Activated T-cell treated with anti-CD3 and anti-CD28 coated beads, Interleukin-2, amount 50 U/mL, for 24 hours (primary cell): ENCODE results near the gene DCTN3.

ENCODE experiments used
- DNase-seq: peaks from one replicate; pipeline ENCODE4 v3.0.0-alpha.2; 2020
- H3K27ac Mint-ChIP-seq: 2 replicates; pipeline ENCODE4 v1.8.0; 2020; ENCODE audit warnings: mild to moderate bottlenecking, mixed read lengths
- H3K27me3 Mint-ChIP-seq: 2 replicates; pipeline ENCODE4 v1.8.0; 2020; ENCODE audit warnings: mixed read lengths
- H3K36me3 Mint-ChIP-seq: 2 replicates; pipeline ENCODE4 v1.8.0; 2020; ENCODE audit warnings: low read depth, mixed read lengths
- H3K4me1 Mint-ChIP-seq: 2 replicates; pipeline ENCODE4 v1.8.0; 2020; ENCODE audit warnings: low read depth, mixed read lengths
- H3K4me3 Mint-ChIP-seq: 2 replicates; pipeline ENCODE4 v1.8.0; 2020; ENCODE audit warnings: mild to moderate bottlenecking, moderate library complexity, mixed read lengths
- H3K9me3 Mint-ChIP-seq: 2 replicates; pipeline ENCODE4 v1.8.0; 2020; ENCODE audit warnings: mixed read lengths

The DCTN3 gene

DNA sequence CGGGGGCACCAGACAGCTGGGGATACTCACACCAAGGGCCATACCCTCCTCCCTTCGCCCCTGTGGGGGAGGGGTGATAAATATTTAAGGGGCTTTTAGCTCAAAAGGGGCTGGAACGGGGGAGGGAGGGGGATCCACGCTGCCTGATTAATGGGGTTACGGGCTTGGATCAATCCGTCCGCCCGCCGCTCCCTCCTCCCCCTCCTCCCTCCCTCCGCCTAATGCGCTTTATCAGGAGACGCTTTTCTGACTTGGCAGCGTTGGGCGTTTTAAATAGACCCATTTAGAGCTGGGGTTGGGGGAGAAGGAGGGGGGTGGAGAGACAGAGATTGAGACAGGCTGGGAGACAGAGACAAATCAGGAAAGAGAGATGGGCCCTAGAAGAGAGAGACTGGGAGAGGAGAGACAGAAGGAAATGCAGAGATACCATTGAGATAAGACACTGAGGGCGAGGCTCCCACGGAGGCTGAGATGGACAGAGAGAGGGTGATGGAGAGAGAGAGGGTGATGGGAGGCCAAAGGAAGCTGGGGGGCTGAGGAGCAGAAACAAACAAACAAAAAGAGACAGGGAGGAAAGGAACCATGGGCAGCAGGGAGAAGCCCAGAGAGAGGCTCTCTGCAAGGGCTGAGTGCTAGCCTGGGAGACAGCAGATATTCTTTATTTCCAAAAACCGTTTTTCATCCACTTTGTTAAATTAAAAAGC lies 41.0 kb downstream of the DCTN3 start:
- DNase-seq: no peak
- Mint-ChIP-seq H3K4me1 (peaks cover 8% of the 10 kb centered on the region), H3K27me3 (peaks cover 85% of the 10 kb centered on the region), H3K27ac (no peak overlapping the region), H3K9me3 (no peaks in the 10 kb centered on the region), H3K36me3 (no peaks in the 10 kb centered on the region), H3K4me3 (no peak overlapping the region)

DNA sequence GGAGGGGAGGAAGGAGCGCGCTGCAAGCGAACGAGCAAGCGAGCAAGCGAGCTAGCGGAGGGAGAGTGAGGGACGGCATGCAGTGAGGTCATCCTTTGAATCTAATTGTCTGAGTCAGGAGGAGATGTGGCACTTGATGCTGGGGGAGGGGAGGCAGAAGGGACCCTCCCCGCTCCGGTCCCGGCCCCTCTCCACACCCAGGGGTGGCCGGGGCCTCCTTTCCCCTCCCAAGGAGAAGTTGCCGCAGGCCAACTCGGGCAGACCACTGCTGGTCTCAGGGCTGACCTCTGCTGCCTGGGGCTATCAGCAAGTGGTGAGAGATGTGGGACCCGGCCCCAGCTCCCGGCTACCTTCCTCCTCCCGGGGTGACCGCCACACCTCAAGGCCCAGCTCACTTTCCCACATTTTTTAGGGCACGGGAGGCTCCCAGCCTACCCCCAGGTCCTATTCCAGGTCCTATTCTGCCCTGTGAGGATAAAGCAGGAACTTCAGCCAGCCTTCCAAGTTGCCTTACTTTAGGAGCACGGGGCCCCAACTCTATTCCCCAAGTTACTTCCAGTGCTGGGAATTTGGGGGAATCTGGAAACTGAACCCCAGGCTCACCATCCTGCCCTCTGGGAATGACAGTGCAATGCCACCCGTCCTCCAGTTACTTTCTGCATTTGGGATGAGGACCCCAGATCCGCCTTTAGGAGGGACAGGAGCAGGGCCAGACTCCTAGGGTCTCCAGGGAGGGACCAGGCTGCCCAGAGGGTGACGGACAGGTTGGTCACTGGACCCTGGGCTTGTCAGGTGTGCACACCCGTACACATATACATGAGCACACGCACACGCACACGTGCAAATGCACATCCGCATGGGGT lies 41.8 kb downstream of the DCTN3 start:
- no peak for DNase-seq
- Mint-ChIP-seq H3K27ac (no peak overlapping the region), H3K4me3 (no peak overlapping the region), H3K9me3 (no peaks in the 10 kb centered on the region), H3K27me3 (peaks cover 81% of the 10 kb centered on the region), H3K4me1 (peaks cover 8% of the 10 kb centered on the region), H3K36me3 (no peaks in the 10 kb centered on the region)

- H3K36me3 Mint-ChIP-seq: no peaks in the 10 kb centered on the region
- H3K27me3 Mint-ChIP-seq: peaks cover 77% of the 10 kb centered on the region
- H3K4me3 Mint-ChIP-seq: peak overlapping the region; percentile 51
- no peak for DNase-seq
- H3K9me3 Mint-ChIP-seq: no peaks in the 10 kb centered on the region
- H3K27ac Mint-ChIP-seq: no peak overlapping the region
- H3K4me1 Mint-ChIP-seq: peaks cover 8% of the 10 kb centered on the region
Observed at GRCh38 chr9:34577400-34578240, 42.7 kb downstream of the DCTN3 start.

- peaks cover 73% of the 10 kb centered on the region for H3K27me3 Mint-ChIP-seq
Observed at GRCh38 chr9:34576597-34577399, 43.5 kb downstream of the DCTN3 start.

DNA sequence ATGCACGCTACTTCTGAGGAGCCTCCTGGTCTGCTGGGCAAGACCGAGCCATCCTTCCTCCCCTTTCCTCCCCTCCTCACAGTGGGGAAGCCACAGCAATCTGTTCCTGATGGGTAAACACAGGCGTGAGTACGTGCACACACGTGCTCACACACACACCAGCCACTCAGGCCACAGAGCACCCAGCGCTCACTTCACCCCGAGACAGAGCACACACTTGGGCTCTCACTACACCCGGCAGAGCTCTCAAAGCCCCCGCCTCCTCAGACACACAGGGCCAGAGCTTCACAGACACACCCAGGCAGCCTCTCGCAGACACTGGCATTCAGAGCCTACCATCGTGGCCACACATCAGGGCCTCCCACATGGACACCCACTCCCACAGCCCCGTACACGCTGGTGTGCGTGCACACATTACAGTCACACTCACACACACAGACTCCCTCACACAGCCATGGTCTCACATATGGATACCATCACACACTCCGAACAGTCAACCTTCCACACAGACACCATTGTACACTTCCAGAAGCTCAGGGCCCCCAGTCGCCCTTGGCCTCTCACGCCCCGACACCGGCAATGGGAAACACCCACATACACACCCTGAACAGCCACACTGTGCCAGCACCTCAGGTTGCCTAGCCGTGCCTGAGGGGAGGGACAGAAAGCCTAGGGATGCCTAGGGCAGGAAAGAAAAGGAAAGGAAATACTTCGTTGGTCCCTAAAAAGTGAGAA lies 44.3 kb downstream of the DCTN3 start:
- Mint-ChIP-seq H3K9me3 (no peaks in the 10 kb centered on the region), H3K4me1 (peaks cover 8% of the 10 kb centered on the region), H3K27me3 (peaks cover 69% of the 10 kb centered on the region), H3K36me3 (no peaks in the 10 kb centered on the region), H3K27ac (no peak overlapping the region), H3K4me3 (no peak overlapping the region)
- no peak for DNase-seq

More at GRCh38 chr9:34576597-34577399, 43.5 kb downstream of the DCTN3 start:
- no peak for DNase-seq
- Mint-ChIP-seq H3K4me1 (peaks cover 8% of the 10 kb centered on the region), H3K4me3 (no peak overlapping the region), H3K36me3 (no peaks in the 10 kb centered on the region), H3K9me3 (no peaks in the 10 kb centered on the region), H3K27ac (no peak overlapping the region)

GRCh38 chr9:34575241-34575640 lies 45.1 kb downstream of the DCTN3 start:
- H3K27me3 Mint-ChIP-seq: peaks cover 63% of the 10 kb centered on the region
- H3K27ac Mint-ChIP-seq: no peak overlapping the region
- H3K9me3 Mint-ChIP-seq: no peaks in the 10 kb centered on the region
- H3K4me1 Mint-ChIP-seq: peaks cover 8% of the 10 kb centered on the region
- H3K36me3 Mint-ChIP-seq: no peaks in the 10 kb centered on the region
- no peak for DNase-seq
- no peak overlapping the region for H3K4me3 Mint-ChIP-seq

DNA sequence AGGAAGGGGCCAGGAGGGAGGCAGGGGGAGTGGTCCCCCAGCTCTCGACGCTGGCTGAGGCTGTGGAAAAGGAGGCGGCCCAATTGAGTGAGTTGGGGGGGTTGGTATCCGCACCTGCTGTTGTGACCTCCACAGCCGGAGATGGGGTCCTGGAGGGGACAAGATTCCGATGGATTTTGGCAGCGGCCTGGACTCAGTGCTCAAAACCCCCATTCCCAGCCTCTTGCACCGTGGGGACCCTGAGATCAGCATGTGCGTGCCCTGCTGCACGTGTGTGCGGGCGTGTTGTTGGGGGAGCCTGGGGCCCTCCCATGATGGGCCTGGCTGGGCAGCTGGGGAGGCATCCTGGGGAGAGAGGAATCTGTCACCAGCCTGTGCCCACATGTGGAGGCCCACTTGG lies 45.7 kb downstream of the DCTN3 start:
- H3K36me3 Mint-ChIP-seq: no peaks in the 10 kb centered on the region
- H3K27me3 Mint-ChIP-seq: peaks cover 57% of the 10 kb centered on the region
- H3K27ac Mint-ChIP-seq: no peak overlapping the region

DNA sequence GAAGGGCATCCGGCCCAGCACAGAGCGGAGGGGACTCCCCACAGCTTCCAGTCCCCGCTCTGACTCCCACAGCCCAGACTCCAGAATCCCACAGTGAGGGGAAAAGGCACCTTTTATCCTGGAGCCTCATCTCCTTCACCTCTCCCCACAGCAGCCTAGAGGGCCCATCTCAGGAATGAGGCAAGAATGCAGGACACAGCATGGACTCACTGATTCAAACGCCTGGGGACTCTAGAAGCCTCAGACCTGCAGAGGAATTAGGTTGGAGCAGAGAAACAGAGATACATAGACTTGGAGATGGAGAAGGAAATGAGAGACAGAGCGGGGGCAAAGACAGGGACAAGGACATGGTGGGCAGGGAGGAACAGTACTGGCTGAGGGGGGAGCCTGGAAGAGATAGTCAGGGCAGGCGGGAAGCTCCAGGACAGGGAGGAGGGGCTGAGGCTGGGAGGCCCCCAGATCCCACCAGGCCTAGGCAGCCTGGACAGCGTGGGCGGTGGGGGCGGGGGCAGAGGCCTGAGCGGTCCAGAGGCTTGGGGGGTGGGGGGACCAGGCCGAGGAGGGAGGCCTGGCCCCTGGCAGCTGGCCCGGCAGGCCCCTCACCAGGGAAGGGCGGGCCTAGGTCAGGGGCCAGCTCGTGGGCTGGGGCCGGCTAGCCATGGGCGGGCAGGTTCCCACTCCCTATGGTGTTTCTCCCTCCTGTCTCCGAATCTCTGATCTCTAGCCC lies 46.5 kb downstream of the DCTN3 start:
- no peak for DNase-seq
- Mint-ChIP-seq H3K27ac (no peak overlapping the region), H3K9me3 (no peaks in the 10 kb centered on the region), H3K4me3 (no peak overlapping the region), H3K36me3 (no peaks in the 10 kb centered on the region), H3K4me1 (peaks cover 7% of the 10 kb centered on the region), H3K27me3 (peaks cover 49% of the 10 kb centered on the region)

More for the DNA sequence above, 45.7 kb downstream of the DCTN3 start:
- DNase-seq: no peak
- no peak overlapping the region for H3K4me3 Mint-ChIP-seq
- H3K9me3 Mint-ChIP-seq: no peaks in the 10 kb centered on the region
- peaks cover 8% of the 10 kb centered on the region for H3K4me1 Mint-ChIP-seq

GRCh38 chr9:34572628-34573027 lies 47.7 kb downstream of the DCTN3 start:
- Mint-ChIP-seq H3K36me3 (no peaks in the 10 kb centered on the region), H3K27ac (no peak overlapping the region), H3K27me3 (peaks cover 45% of the 10 kb centered on the region), H3K4me3 (no peak overlapping the region), H3K4me1 (peaks cover 6% of the 10 kb centered on the region), H3K9me3 (no peaks in the 10 kb centered on the region)
- DNase-seq: no peak

DNA sequence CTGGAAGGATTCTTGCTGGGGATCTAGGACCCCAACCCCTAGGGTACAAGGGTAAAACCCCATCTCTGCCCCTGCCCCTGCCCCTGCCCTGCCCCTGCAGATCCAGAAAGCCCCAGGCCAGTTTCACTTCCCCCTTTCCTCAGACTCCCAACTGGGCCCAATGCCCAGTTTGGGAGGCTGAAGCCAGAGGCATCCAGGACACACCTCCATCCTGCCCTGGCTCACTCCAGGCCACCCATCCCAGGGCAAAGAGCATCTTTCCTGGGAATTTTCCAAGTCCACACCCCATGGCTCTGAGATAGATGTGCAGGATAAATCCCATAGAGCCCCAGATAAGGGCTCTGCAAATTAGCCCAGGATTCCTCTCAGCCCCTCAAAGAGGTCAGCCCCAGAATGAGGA lies 48.2 kb downstream of the DCTN3 start:
- H3K9me3 Mint-ChIP-seq: no peaks in the 10 kb centered on the region
- H3K27me3 Mint-ChIP-seq: peaks cover 45% of the 10 kb centered on the region
- peaks cover under 1% of the 10 kb centered on the region for H3K4me1 Mint-ChIP-seq
- H3K27ac Mint-ChIP-seq: no peak overlapping the region
- no peaks in the 10 kb centered on the region for H3K36me3 Mint-ChIP-seq
- DNase-seq: no peak
- no peak overlapping the region for H3K4me3 Mint-ChIP-seq

- DNase-seq: no peak
- Mint-ChIP-seq H3K4me3 (no peak overlapping the region), H3K4me1 (no peaks in the 10 kb centered on the region), H3K27me3 (peaks cover 45% of the 10 kb centered on the region), H3K36me3 (no peaks in the 10 kb centered on the region), H3K27ac (no peak overlapping the region), H3K9me3 (no peaks in the 10 kb centered on the region)
Observed at GRCh38 chr9:34571481-34571810, 48.8 kb downstream of the DCTN3 start.

DNA sequence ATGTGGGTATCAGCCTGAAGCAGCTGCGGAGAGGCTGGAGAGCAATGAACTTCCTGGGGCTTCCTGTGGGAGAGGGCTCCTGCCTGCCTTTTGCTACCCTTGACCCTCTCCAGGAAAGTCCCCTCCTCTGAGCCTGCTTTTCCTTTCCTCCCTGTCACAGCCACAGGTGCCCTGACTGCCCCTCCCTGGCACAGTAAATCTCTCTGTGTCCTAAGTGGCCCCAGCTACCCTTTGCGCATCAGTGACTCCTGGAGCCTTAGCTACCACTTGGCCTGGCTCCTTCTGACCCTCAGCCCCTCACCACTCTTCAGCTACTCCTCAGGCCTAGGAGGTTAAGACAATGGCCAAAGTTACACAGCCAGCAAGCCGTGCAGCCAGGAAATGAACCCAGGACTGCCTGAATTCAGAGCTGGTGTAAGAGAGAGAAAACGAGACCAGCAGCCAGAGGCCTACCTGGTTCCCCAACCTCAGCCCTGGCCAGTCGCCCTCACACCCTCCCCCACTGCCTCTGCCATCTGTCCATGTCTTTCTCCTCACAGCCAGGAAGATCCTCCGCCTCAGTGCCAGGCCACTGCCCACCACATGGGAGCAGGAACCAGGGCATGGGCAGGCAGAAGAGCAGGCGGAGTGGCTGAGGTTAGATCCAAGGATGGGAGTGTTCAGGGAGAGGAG lies 49.4 kb downstream of the DCTN3 start:
- H3K27me3 Mint-ChIP-seq: peaks cover 40% of the 10 kb centered on the region
- no peak for DNase-seq
- H3K27ac Mint-ChIP-seq: no peak overlapping the region
- no peaks in the 10 kb centered on the region for H3K36me3 Mint-ChIP-seq
- no peaks in the 10 kb centered on the region for H3K4me1 Mint-ChIP-seq
- no peak overlapping the region for H3K4me3 Mint-ChIP-seq
- no peaks in the 10 kb centered on the region for H3K9me3 Mint-ChIP-seq

GRCh38 chr9:34570376-34570775 lies 49.9 kb downstream of the DCTN3 start:
- Mint-ChIP-seq H3K36me3 (no peaks in the 10 kb centered on the region), H3K4me3 (no peak overlapping the region), H3K27ac (no peak overlapping the region), H3K4me1 (no peaks in the 10 kb centered on the region), H3K27me3 (peaks cover 39% of the 10 kb centered on the region), H3K9me3 (no peaks in the 10 kb centered on the region)
- DNase-seq: no peak
